Panc1 (cell line): ENCODE results near the gene BABAM2.

ENCODE experiments used
- CTCF ChIP-seq: fragments of 450-650 bp; IDR thresholded peaks from 2 replicates; pipeline ENCODE4 v1.5.1; 2017; ENCODE audit warnings: mild to moderate bottlenecking
- SIN3A ChIP-seq: IDR thresholded peaks from 2 replicates; pipeline ENCODE4 v1.6.1; 2012; ENCODE audit warnings: low read depth, mild to moderate bottlenecking, low read length, moderate library complexity, borderline replicate concordance; ENCODE audit not compliant: insufficient read depth
- TCF7L2 ChIP-seq: IDR thresholded peaks from 2 replicates; pipeline ENCODE4 v1.6.1; 2011; ENCODE audit warnings: mild to moderate bottlenecking, low read depth, low read length, inconsistent platforms

- TF ChIP-seq TCF7L2 (no peak), SIN3A (no peak), CTCF (no peak)
Observed at GRCh38 chr2:28268386-28268785, 377.9 kb downstream of the BABAM2 start.
